ENCODE results near the gene DISC1. TPM values are rescaled to one million over a fixed set of nuclear protein-coding genes. Genes with fewer than 3 reads are reported as not detected.

Gene DISC1
- polyA plus RNA-seq, 1 of the 3 experiments (the other 2 are of a cell fraction) = 1.7 TPM

- Histone ChIP-seq H3K79me2 (ENCODE audit: insufficient read depth) (no peaks in the 10 kb centered on the region), H3K9me2 (no peaks in the 10 kb centered on the region), H3K36me3 (replicated peaks in 1 of 2; ENCODE audit: control insufficient read depth in 1 of 2, insufficient read depth in 2 of 2, low read length in 1 of 2) (no peaks in the 10 kb centered on the region), H3K4me3 (ENCODE audit: low read depth in 2 of 2, low read length in 1 of 2) (no peak overlapping the region), H3K27me3 (ENCODE audit: insufficient read depth) (no peaks in the 10 kb centered on the region), H4K20me1 (ENCODE audit: insufficient read depth) (no peaks in the 10 kb centered on the region), H3K4me2 (peak overlapping the region; percentile 29; the same call in 1 of the 2 replicates), H3K4me1 (ENCODE audit: control insufficient read depth in 1 of 2, insufficient read depth in 2 of 2, low read depth in 1 of 2, low read length in 1 of 2) (peaks cover 22 to 25% of the 10 kb centered on the region in 2 experiments), H3K27ac (ENCODE audit: low read depth in 2 of 2, low read length in 1 of 2) (peak overlapping the region; percentile 24 to 47; a peak in 2 of 4 replicates), H3F3A (replicated peaks; ENCODE audit: insufficient read depth) (peaks cover 25% of the 10 kb centered on the region), H3K9me3 (no peaks in the 10 kb centered on the region), H2AFZ (ENCODE audit: low read depth) (no peak overlapping the region), H3K9ac (no peak overlapping the region)
- ChIA-PET POLR2A (interaction anchor here (0.9 kb wide), 1 partner anchor 204 kb away, joined by 3 read pairs; no protein-coding TSS in a partner anchor), CTCF (interaction anchor here (1.0 to 2.6 kb wide), 5 partner anchors 11 to 264 kb away, joined by 3 to 9 read pairs (median 3); partner anchors contain the start of genes EXOC8 and SPRTN)
- TF ChIP-seq RCOR1 (IDR thresholded peaks at IDR 0.05; ENCODE audit: low read length) (no peak), SMC3 (IDR thresholded peaks at IDR 0.05; ENCODE audit: low read depth, low read length) (no peak), TCF12 (IDR thresholded peaks at IDR 0.05) (peak; percentile 44; the same call in 1 of the 2 replicates), NFIC (IDR thresholded peaks at IDR 0.05; ENCODE audit: borderline replicate concordance) (peak; percentile 16; the same call in 1 of the 2 replicates)
- DNase-seq = no peak
- WGBS (ENCODE audit: low lambda C conversion rate) = 63% methylated on average over 5 of the region's 5 CpGs
These were observed 24.5 kb upstream of the DISC1 start for GRCh38 chr1:231601824-231602672.

- Histone ChIP-seq H3K79me2 (ENCODE audit: insufficient read depth) (no peaks in the 10 kb centered on the region), H3K9me2 (no peaks in the 10 kb centered on the region), H3K27me3 (ENCODE audit: insufficient read depth) (no peaks in the 10 kb centered on the region), H3F3A (replicated peaks; ENCODE audit: insufficient read depth) (peaks cover 24% of the 10 kb centered on the region), H3K4me3 (ENCODE audit: low read depth in 2 of 2, low read length in 1 of 2) (no peak overlapping the region), H3K36me3 (replicated peaks in 1 of 2; ENCODE audit: control insufficient read depth in 1 of 2, insufficient read depth in 2 of 2, low read length in 1 of 2) (no peaks in the 10 kb centered on the region), H4K20me1 (ENCODE audit: insufficient read depth) (no peaks in the 10 kb centered on the region), H3K9ac (no peak overlapping the region), H3K4me1 (ENCODE audit: control insufficient read depth in 1 of 2, insufficient read depth in 2 of 2, low read depth in 1 of 2, low read length in 1 of 2) (peaks cover 22 to 25% of the 10 kb centered on the region in 2 experiments), H3K27ac (ENCODE audit: low read depth in 2 of 2, low read length in 1 of 2) (no peak overlapping the region), H3K4me2 (0 out of 2 replicates have a peak overlapping the region, but pooled peaks have one; percentile 29), H2AFZ (ENCODE audit: low read depth) (no peak overlapping the region), H3K9me3 (no peaks in the 10 kb centered on the region)
- ChIA-PET CTCF (interaction anchor here (1.0 to 1.4 kb wide), 5 partner anchors 10 to 248 kb away, joined by 3 to 7 read pairs (median 5); no protein-coding TSS in a partner anchor), POLR2A (no interaction called here)
- DNase-seq = no peak
- 89% methylated on average over 4 of the region's 4 CpGs for WGBS (ENCODE audit: low lambda C conversion rate)
- TF ChIP-seq RXRA (IDR thresholded peaks at IDR 0.05; ENCODE audit: borderline replicate concordance, low read depth) (no peak), SIN3A (IDR thresholded peaks at IDR 0.05; ENCODE audit: borderline replicate concordance, low read depth, low read length) (no peak), EP300 (IDR thresholded peaks at IDR 0.05; ENCODE audit: borderline replicate concordance in 1 of 2, low read depth in 1 of 2, low read length in 1 of 2) (no peak), USF2 (IDR thresholded peaks at IDR 0.05; ENCODE audit: borderline replicate concordance, low read depth, low read length) (no peak), IRF3 (IDR thresholded peaks at IDR 0.05; ENCODE audit: low read depth, low read length) (no peak)
These were observed 24.0 kb upstream of the DISC1 start for GRCh38 chr1:231602673-231602984.

Measured in SK-N-SH (cell line).